CD1c-positive myeloid dendritic cell (primary cell): ENCODE data around the gene POLR1G.

Source experiments
- DNase-seq: peaks from one replicate; pipeline ENCODE4 v3.0.0-alpha.2; 2016; ENCODE audit errors: extremely low spot score

Gene POLR1G, protein sequence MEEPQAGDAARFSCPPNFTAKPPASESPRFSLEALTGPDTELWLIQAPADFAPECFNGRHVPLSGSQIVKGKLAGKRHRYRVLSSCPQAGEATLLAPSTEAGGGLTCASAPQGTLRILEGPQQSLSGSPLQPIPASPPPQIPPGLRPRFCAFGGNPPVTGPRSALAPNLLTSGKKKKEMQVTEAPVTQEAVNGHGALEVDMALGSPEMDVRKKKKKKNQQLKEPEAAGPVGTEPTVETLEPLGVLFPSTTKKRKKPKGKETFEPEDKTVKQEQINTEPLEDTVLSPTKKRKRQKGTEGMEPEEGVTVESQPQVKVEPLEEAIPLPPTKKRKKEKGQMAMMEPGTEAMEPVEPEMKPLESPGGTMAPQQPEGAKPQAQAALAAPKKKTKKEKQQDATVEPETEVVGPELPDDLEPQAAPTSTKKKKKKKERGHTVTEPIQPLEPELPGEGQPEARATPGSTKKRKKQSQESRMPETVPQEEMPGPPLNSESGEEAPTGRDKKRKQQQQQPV

DNA sequence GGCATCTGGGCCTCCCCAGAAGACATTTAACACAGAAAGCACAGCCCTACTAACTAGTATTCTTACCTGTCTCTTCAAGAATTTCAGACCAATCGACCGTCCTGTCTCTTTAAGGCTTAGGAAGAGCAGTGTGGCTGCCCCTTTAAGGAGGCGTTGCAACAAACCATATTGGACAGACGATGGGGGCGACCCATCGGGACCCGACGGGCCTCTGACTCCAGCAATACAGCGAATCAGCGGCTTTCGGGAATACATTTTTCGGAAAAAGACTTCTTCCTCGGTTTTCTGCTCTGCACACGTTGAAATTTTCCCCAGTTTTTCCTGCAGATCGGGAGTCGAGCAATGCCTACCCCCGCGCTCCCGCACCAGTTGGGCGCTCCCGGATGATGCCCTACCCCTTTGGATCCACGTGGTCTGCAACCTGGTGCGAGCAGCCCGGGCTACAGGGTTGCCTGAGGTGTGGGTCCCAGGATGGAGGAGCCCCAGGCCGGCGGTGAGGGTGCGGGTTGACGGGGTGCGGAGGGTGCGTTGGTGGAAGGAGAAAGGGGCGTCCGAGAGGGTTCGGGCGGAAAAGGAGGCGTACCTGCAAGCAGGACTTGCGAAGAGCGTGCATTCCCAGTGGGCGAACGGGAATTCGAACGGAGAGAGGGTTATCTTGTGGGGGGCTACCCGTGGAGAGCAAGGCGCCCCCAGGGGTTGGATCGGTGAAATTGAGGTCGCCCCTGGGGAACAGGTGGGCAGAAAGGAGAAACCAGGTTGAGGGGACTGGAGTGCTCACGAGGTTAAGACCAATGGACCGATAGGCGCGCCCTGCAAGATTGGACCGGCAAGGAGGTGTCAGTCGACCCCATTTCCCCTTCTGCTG is at the start of gene POLR1G:
Gene POLR1G, plus strand, starts transcription at position 419 of the 865 bp plus-strand sequence. Its CDS starts 53 bp downstream, at position 472.
- DNase-seq, result peak; percentile 72

DNA sequence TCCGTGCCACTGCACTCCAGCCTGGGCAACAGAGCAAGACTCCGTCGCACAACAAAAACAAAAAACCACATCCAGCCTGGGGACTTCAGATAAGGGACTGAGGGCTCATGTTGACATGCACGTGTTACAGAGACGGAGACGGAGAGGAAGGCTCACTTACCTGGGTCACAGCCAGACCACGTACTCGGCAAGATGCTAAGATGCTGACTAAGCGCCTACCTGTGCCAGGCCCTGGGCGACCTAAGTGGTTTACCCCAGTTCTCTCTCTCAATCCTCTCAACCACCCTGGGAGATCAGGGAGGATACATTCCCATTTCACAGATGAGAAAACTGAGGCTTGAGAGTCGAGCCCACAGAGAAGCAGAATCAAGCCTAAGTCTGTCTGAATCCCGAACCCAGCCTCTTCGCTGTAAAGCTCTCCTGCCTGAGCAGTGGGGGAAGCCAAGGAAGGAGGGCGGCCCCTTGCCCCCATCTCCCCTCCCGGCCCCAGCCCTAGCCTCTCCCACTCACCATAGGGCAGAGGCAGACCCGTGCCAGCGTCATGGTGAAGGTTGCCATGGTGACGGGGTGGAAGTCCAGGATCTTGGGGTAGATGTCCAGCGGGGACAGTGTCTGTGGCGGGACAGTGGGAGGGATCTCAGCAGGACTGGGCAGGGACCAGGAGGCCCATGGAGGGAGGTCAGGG is 49.5 kb upstream of the POLR1G start:
- no peak for DNase-seq

DNA sequence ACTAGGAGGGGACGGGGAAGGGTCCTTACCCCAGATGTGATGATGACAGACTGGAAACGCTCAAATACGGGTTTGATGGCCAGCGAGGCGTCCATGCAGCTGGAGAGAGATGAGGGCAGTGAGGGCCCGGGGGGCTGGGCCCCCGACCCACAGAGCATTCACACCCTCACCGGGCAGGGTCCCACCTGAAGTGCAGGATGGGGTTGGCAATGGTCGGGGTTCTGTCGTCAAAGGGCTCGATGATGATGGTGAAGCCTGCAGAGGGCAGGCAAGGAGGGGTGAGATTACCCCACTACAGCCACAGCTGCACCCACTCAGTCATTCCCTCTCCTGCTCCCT is 49.0 kb upstream of the POLR1G start:
- no peak for DNase-seq

DNA sequence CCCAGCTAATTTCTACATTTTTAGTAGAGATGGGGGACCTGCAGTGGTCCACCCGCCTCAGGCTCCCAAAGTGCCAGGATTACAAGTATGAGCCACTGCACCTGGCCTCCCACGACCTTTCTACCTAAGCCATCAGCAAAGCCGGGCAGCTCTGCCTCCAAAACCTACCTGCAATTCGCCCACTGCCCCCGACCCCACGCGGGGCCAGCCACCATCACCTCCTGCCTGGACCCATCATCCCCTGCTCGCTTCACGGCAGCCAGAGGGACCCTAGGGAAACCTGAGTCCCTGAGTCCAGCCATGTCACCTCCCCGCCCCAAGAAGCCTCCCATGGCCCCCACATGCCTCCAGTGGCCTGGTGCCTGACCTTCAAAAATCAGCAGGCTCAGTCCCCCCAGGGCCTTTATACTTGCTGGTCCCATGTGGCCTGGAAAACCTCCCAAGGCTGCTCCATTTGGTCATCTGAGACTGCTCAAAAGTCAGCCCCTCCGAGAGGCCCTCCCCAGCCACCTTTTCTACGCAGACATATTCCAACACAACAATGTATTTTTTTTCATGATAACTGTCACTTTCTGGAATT is 48.1 kb upstream of the POLR1G start:
- no peak for DNase-seq

DNA sequence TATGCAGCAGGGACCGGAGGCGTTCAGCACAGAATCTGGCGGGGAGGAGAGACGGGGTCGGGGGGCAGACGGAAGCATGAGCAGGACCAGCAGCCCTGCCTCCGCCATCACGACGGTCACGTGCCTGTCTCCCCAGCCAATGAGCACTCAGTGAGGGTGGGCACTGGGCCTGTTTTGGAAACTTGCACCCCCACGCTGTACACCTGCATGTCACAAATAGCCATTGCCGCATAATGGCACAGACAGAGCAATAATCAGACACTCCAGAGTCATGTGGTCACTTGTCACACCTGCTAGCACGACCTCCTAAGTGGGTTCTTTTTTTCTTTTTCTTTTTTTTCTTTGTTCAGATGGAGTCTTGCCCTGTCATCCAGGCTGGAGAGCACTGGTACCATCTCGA is 44.8 kb upstream of the POLR1G start:
- no peak for DNase-seq

DNA sequence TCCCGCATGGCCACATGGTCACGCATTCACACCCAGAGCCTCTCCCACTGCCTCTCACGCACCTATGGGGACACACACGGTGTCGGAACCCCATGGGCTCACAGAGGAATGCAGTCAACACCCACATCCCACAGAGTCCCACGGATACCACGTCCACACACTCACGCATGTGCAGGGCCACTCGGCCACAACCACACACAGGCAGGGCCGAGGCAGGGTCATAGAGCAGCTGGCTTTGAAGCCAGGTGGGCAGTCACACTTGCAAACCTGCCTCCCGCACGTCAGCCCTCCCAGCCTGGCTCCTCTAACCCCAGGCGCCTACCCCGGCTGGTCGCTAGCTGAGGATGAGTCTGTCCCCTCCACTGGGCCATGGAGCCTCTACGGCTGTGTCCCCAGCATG is 44.2 kb upstream of the POLR1G start:
- DNase-seq, result no peak

DNA sequence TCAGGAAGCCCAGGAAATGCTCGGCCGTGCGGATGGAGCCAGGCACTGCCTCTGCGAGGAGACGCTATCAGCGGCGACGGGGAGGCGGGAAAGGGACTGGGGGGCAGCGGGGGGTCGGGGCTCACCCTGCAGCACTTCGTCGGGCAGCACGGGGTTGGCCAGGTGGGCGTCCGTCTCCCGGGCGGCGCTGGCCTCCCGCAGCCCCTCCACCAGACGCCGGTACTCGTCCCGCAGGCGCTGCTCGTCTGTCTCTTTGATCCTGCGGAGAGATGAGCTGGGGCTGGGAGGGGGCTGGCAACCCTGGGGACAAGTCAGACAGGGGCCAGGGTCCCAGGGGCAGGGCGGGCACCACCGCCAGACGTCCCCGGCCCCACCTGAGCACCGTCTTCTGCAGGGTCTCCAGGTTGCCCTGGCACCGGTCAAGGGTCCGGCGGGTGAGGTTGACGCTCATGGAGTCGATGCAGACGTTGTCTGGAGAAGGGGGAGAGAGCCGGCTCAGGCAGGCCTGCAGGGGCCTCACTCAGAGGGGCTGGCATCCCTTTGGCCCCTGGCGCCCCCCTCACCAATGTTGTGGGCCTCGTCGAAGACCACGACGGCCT is 42.5 kb upstream of the POLR1G start:
- DNase-seq, result no peak

DNA sequence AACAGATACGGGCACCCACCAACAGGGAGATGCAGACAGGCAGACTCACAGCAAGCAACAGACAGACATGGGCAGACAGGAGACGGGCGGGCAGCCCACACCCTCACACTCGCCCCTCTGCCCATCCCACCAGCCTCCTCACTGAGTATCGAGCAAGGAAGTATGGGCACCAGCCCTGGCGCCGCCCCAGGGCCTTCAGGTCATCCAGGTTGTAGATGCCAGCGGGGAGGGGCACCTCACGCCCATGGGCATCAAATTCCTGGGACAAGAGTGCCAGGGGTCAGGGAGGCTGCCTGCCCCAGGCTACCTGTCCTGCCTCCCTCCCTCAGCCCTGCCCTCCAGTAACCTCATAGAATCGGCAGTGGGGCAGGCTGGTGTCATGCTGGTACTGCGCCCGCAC is 41.7 kb upstream of the POLR1G start:
- DNase-seq, result no peak

DNA sequence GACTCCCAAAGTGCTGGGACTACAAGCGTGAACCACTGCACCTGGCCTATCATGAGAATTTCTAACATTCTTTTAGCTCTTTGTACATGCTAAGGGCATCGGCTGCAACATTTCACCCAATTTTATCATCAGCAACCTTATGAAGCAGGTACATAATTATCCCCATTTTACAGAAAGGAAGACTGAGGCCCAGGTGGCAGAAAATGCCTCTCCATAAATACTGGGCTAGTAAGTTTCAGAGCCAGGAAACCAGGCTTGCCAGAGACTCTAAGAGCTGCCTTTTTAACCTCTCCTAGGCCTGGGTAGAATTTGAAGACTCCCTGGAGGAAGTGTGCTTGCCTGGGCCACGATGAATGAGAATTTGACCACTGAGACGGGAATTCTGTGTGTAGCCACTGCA is 38.3 kb upstream of the POLR1G start:
- DNase-seq, result no peak

DNA sequence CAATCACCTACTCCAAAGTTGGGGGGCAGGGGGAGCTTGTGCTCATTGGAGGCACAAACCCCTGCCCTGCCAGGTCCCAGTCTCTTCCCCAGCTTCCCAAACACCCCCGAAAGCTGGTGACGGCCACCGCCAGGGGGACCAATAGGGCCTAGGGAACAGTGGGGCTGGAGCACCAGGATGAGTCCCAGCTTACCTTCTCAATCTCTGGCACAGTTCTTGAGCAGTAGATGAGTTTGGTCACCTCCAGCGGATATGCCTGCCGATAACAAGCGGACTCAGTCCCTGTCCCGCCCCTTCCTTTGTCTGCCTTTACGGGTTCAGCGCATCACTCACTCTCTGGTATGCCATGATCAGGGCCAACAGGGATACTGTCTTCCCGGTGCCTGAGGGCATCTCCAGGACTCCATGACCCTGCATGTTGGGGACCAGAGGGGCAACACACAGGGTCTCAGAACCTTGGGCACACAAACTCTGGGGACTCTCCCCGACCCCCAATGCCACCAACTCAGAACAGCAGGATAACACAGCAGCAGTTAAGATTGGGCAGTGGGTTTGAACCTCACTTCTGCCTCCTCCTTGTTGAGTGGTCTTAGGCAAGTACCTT is 37.6 kb upstream of the POLR1G start:
- no peak for DNase-seq

DNA sequence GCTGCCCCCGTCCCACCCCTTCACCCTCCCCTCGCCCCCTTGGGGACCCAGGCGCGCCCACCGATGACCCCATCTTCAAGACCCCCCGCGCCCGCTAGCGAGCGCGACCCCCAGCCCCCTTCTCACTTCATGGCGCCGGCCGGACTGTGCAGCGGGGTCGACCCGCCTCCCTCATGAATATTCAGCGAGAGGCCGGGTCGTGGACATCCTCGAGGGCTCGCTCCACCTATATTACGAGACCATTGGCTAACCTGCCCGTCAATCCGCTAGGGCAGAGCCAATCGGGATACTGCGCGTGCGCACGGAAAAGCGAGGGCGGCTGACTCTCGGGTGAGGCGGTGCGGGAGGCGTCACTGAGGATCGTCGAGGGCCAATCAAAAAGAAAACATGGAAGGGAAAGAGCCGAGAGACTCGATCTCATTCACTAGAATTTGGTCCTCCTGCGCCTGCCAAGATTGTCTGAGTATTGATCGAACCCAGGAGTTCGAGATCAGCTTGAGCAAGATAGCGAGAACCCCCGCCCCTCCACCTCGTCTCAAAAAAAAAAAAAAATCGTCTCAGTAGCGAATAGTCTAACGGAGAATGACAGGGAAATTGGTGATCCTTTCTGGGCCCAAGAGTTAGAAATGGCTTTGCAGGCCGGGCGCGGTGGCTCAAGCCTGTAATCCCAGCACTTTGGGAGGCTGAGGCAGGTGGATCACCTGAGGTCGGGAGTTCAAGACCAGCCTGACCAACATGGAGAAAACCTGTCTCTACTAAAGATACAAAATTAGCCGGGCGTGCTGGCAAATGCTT is 35.8 kb upstream of the POLR1G start, which contains the start of gene ERCC2:
Gene ERCC2, minus strand, starts transcription at position 164 of the 795 bp plus-strand sequence. Its CDS starts 33 bp downstream, at position 131.
- peak; percentile 100 for DNase-seq

DNA sequence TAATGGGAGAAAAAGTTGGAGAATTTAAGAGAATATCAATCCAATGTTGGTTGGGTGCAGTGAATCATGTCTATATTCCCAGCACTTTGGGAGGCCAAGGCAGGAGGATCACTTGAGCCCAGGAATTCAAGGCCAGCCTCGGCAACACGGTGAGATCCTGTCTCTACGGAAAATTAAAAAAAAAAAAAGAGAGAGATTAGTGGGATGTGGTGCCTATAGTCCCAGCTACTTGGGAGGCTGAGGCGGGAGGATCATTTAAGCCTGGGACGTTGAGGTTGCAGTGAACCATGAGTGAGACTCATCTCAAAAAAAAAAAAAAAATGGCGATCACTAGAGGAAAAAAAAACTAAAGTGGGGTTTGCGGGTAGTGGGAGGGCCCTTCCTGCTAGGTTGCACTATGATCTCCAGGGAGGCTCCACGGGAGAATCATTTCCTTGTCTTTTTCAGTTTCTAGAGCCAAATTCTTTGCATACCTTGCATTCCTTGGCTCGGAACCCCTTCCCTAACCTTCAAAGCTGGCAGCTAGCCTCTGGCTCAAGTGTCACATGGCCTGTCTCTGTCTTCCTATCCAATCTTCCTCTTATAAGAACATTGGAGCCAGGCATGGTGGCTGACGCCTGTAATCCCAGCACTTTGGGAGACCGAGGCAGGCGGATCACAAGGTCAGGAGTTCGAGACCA is 30.3 kb upstream of the POLR1G start:
- DNase-seq, result no peak

DNA sequence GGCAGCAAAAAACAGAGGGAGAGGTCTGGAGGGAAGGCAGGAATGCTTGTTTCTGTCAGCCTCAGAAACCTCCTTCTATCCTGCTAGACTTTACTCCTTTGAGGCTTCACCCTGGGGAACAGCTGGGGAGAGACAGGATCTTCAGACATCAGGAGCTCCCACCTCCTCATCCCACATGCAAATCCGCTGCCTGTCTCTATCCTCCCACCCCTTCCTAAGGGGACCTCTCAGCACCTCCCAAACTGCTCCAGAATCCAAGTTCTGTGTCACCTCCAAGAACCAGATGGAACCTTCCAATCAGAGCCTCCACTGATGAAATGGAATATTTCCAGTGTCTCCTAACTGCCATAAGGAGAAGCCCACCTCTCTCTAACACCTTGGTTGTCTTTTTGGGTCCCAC is 26.3 kb upstream of the POLR1G start:
- DNase-seq, result no peak

DNA sequence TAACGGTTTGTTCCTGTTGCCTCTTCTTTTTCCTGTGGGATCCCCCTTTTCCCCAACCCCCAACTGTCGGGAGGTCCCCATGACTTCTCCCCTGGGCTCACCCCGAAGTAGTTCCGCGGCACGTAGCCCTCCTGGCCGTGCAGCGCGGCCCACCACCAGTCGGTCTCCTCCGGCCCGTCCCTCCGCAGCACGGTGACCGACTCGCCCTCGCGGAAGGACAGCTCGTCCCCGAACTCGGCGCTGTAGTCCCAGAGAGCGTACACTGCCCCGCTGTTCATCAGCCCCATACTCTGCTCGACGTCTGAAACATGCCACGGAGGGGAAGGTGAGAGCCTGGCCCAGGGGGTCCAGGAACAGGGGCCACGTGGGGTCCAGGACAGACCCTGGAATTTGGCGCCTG is 24.0 kb upstream of the POLR1G start:
- DNase-seq, result no peak

DNA sequence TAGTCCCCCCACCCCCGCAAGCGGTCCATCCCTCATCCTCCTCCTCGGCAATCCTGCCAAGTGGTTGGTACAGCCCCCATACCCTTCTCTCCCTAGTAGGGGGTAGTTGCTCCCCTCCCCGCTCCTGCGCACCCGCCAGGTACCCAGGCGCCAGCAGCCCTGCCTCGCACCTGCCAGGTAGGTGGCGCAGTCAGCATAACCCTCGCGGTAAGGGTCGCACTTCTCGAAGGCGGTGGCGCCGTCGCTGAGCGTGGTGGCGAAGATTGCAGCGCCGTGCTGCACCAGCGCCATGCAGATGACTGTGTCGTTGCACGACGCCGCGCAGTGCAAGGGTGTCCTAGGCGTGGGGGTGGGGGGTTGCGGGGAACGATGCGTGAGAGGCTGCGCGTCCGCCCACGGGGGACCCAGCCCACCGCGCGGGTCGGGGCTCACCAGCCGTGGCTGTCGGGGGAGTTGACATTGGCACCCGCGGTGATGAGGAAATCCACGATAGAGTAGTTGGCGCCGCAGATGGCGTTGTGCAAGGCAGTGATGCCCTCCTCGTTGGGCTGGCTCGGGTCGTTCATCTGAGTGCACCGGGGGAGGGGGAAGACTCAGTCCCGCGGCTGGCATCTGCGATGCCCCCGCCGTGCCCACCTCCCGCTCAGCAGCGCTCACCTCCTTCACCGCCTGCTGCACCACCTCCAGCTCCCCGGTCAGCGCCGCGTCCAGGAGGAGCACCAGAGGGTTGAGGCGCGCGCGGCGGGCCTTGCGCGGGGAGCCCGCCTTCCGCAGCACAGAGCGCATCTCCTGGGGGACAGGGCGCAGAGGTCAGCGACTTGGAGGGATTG is 20.8 kb upstream of the POLR1G start:
- DNase-seq, result no peak

DNA sequence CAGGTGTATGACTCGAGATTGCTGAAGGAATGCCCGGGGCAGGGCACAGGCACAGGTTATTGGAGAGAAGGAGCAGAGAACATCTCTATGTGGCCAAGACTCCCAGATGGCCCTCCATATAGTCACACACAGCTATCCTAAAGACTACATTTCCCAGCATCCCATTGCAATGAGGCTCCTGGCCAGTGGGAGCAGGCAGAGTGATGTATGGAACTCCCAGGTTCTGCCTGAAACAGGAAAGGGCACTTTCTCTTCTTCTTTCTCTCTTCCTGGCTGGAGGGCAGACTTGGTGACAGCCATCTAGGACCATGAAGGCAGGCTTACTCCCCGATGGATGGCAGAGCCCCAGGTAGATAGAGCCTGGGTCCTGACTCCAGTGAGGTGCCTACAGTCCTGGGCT is 15.1 kb upstream of the POLR1G start:
- DNase-seq, result no peak

DNA sequence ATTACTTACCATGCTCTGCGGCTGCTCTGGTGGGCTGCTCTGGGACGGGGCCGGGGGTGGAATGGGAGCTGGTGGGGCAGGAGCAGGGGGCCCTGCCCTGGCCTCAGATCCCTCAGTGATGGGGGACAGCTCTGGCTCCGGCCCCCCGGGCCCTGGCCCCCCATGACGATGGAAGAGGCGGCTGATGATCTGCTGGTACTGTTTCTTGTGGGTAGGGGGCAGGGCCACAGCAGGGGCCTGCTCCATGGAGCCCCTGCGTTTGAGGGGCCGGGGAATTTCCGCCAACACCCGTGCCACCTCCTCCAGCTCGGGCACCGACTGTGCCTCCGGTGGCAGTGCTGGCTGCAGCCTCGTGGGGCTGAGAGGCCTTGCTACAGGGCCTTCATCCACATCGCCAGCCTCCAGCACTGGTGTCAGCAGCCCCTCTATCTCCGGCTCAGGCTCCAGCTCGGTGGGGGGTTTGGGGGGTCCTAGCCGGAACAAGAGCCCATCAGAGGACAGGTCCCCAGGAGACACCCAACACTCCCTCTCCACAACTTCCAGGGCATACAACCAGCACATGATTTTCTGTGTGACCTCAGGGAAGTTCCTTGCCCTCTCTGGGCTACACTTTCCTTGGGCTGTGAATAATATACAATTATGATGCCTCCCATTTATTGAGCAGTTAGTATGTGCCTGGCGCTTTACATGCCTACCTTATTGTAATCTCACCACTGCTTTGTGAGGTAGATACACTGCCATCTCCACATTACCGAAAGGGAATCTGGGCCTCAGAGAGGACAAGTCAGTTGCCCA is 14.4 kb upstream of the POLR1G start:
- DNase-seq, result no peak
